Myocyte (in vitro differentiated cells): ENCODE results near the gene CDH4. TPM values are rescaled to one million over a fixed set of nuclear protein-coding genes. Genes with fewer than 3 reads are reported as not detected.

Experiments
- DNase-seq: peaks from one replicate; pipeline ENCODE4 v3.0.0-alpha.2; 2012; ENCODE audit warnings: low read depth
- total RNA-seq: library from RNA; depleted of rRNA; stranded (reverse); fragments of >200 nt; gene quantifications from 2 replicates; pipeline ENCODE4 v1.2.3, GENCODE V29; 2014

Gene CDH4
- total RNA-seq, 1 donor from 2014 or later: 0.45 TPM

DNA sequence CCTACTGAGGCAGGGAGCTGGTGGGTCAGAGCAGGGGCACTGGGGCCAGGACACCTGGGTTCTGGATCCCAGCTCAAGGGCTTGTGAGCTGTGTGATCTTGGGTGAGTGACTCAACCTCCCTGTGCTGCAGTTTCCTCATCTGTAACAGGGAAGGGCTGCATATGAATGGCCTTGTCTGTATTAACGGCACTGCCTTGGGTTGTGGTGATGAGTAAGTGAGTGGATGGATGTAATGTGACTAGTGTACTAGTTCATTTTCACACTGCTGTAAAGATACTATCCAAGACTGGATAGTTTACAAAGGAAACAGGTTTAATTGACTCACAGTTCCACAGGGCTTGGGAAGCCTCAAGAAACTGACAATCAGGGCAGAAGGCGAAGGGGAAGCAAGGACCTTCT lies 580.1 kb downstream of the CDH4 start:
- no peak for DNase-seq

DNA sequence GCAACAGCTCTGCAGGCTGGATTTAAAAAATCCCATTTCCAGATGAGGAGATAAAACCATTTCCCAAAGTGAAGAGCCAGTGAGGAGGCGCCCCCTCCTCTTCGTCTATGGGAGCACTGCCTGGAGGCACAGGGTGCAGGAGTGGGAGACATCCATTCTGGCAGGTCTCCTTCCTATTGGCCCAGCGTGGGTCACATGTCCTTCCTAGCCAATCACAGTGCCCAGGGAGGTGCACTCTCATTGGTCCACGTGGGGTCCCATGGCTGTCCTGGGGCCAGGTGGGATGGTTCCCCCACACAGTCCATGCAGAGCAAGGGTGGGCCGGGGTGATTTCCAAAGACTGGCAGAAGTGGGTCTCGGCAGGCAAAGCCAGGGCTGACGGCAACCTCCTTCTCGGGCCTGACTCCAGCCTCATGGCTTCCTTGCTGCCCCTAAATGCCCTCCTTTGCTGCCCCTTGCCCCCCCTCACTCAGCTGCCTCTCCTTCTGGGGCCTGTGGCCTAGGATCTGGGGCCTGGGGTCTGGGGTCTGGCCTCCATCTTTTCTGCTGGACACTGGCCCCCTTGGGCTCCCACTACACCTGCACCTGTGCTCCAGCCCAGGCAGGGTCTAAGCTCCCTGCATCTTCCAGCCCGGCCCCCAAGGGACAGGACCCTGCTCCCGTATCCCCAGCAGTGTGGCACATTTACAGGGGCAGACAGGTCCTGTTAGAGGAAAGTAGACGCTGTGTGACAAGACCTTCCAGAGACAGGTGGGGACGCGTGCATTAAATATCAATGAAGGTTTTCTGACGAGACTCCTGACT lies 581.9 kb downstream of the CDH4 start:
- DNase-seq: no peak

DNA sequence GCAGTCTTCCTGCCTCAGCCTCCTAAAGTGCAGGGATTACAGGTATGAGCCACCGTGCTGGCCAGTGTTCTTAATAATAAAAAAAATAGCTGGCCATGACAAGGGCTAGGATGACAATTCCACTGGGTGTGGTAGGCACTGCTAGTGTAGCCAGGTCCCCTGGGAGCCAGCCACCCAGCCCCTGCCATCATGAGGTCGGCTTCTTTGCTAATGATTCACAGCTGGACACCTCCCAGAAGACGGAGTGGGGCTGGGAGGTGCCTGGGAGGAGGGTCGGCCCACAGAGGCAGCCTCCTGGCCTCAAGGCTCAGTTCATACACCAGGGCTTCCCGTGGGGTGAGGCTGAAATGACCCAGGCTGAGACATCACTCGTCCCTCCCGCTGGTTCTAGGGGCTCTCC lies 583.2 kb downstream of the CDH4 start:
- DNase-seq: no peak

DNA sequence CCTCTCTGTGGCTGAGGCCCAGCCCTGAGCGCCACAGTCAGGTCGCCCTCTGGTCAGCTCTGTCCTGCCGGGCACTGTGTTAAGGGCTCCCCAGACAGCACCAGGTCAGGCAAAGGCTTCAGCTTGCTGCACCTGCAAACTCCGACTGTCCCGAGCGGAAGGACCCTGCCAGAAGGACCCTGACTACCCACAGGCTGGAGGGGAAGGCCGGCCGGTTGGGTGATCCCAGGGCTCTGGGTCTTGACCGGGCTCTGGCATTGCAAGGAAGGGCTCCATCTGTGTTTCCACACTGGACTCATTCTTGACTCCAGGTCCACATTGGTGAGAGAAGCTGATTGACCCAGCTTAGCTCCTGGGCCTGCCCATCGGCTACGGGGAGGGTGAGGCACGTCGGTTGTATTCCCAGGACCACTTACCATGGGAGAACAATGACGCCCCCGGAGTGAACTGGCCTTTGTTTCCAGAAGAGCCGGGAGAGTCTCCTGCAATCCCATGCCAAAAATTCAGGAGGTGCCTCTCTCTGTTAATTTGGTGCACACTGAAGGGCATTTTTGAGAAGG lies 583.8 kb downstream of the CDH4 start:
- no peak for DNase-seq

DNA sequence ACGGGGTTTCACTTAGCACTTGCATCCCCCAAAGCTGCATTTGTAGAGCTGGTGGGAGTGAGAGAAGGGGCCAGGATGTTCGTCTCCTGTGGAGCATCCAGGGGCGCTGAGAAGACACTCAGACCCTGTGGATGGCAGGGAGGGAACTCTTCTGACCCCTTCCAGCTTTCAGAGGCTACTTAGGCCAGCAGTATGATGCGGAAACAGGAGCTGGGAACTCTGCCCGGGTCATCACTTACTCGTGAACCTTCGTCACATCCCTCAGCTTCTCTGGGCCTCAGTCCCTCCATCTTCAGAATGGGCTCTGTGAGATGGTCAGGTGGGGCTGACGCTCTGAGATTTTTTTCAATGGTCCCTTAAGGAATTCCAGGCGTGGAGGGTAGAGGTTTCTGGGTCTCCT lies 585.1 kb downstream of the CDH4 start:
- DNase-seq: no peak

DNA sequence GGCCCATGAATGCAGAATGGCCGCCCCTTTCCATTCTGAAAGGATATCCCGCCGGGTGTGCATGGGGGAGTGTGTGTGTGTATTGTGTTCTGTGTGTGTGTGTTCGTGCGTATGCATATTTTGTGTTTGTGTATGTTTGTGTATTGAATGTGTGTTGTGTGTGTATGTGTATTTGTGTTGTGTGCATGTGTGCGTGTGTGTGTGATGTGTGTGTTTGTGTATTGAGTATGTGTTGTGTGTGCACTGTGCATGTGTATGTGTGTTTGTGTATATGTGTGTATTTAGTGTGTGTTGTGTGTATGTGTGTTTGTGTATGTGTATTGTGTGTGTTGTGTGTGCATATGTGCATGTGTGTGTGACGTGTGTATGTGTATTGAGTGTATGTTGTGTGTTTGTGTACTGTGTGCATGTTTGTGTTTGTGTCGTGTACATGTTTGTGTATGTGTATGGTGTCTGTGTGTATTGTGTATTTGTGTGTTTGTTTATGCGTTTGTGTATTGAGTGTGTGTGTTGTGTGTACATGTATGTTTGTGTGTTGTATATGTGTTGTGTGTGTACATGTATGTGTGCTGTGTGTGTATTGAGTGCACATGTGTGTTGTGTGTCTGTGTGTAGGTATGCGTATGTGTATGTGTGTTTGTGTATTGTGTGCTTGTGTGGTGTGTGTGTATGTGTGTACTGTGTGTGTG lies 587.3 kb downstream of the CDH4 start:
- DNase-seq: no peak

DNA sequence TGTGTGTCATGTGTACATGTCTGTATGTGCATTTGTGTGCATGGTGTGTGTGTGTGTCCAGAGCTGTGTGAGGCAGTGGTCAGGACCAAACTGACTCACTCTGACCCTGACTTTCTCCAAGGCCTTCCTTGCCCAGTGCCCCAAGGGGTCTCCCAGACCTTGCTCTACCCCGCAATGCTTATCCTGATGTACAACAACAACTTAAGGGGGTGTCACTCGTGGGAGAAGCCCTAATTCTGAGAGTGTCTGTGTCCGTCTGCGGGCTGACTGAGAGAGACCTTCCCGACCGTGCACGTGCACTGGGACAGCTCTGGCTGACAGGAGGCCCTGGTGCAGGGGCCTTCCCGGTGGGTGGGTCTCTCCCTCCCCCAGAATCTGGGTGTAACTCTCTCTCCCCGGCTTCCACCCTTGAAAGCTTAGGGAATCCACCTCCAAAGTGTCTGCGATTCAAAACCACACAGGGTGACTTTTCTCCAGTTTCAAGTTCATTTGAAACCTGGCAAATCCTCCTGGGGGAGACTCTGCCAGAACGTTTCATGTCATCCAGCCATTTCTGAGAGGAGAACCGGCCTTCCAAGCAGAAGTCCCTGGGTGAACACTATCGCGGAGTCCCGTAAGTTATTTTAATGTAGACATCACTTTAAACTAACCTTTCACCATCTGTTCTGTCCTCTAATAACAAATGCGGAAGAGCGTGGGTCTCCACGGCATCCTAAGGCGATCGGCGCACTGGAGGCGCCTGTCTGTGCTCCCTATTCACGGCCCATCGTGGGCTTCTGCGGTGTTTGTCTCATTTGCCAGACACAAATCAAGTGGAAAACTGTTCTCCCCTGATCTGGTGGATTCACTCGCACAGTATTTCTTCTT lies 588.1 kb downstream of the CDH4 start:
- no peak for DNase-seq

DNA sequence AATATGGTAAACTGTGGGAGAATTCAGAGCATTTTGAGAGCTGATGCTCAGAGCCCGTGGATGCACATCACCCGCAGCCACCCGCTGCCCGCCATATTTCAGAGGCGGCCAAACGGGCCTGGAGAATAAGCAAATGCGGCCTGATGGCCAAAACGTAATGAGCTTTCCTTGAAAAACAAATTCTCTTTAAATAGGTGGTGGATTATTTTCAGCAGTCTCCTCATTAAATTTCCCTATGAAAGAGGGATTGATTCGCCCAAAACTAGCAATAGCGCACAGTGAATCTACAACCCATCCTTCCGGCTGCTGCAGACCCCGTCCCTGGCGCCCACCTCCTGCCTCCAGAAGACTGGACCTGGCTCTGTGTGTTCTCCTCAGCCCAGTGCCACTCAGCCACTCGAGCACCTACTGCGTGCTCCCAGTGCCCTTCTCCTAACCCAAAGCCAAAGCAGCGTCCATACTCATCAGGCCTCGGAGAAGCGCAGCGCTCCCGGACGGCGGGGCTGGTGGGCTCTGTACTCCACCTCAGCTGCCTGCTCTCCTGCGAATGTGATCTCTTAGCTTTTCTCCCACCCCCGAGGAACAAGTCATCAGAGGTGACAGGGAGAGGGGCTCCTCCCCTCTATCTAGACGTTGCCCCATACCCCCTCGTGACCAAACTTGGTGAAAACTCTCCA lies 588.9 kb downstream of the CDH4 start:
- no peak for DNase-seq

DNA sequence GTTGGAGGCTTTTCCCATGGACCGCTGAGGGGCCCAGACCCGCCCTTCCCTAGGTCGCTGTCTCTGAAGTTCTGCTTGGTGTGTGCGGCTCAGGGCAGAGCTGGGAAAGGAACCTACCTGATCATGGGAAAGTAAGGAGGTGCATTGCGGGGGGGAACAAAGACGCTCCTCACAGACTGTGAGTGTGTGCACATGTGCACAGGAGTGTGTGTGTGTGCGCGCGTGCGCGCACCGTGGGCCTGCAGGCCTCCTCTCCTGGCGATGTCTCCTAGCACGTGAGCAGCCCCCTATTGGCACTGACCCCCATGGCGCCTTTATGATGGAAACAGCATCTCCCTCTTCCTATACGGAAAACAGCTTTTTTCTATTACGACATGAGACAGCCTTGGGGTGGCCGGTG lies 589.5 kb downstream of the CDH4 start:
- no peak for DNase-seq

DNA sequence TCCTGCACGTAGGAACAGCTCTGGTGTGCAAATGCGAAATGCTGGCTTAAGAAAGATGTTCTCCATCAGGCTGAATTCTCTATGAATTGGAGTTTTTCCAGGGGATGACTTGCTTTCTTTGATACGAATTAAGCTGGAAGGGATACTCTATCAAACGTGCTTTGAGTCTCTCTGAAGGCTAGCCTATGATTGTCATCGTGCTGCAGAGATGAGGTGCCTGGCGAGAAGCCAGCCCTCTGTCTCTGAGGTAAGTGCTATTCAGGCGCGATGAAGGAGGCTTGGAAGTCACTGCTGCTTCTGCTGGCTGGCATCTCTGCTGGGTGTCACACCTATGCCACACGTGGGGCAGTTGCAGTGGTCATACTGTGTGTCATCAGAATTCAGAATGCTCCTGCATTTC lies 589.9 kb downstream of the CDH4 start:
- DNase-seq: no peak

DNA sequence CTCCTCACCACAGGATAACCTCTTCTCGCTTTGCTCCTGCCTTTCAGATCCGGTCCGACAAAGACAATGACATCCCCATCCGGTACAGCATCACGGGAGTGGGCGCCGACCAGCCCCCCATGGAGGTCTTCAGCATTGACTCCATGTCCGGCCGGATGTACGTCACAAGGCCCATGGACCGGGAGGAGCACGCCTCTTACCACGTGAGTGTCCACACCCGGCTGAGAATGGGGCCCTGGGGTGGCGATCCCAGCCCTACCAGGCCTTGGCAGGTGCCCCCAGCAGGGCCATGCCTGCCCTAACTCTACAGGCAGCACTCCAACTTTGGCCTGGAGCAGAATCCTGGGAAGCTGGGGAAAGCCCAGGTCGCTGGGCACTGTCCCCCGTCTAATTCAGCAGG lies 592.6 kb downstream of the CDH4 start:
- DNase-seq: no peak

DNA sequence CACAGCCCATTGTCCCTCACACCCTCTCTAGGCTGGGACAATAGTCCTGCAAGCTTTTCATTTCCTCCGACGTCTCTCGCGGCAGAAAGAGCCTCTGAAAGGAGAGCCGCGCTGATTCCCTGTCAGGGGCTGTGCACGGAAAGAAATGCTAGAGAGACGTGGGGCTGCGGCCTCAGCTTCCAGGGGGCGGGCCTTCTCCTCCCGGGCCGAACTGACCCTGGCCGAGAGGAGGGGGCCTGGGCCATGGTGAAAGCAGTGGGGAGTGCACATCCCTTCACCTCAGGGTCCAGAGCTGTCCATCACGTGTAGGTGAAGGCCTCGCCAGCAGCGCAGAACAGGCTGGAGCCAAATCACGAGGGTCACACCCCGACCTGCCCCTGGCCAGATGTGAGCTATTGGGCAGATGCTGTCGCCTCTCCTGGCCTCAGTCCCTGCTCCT lies 593.2 kb downstream of the CDH4 start:
- no peak for DNase-seq

DNA sequence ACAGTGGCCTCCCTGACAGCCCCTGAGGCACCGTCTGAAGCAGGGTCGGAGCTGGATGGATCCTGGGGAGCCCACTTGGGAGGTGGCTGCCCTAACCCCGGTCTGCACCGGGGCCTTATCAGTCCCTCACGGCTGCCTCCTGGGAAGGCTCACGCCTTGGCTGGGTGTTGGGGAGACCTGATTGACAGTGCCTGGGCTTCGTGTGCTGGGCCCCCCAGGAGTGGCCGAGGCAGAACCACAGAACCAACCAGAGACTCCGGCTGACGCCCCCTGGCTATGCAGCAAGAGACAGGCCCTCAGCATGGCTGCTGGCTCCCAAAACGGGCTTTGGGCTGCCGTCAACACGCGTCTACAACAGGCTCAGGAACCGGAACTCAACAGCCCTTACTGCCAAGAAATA lies 594.0 kb downstream of the CDH4 start:
- no peak for DNase-seq

DNA sequence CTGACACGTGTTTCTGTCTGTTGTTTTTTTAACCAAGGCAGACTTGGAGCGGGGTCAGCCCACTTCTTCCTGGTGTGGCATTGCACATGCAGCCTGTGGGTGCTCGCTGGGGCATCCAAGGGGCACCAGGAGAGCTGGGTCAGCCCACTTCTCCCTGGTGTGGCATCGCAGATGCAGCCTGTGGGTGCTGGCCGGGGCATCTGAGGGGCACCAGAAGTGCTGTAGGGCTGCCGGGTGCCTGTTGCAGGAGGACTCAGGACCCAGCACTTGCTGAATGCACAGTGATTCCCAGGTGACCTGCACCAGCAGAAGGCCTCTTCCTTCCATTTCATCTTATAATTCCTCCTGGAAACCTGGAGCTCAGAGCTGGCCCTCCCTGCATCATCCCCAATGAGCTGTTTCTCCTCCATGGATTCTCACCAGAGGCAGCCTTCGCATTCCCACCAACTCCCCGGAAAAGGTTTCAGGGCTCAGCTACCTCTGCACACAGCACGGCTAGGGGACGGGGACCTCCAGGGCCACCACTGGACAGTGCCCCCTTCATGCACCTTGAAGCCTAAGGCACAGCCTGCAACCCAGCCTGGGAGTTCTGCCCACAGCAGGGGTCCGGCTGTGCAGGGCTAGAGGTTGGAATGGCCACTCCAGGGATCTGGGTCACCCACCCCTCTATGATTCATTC lies 594.8 kb downstream of the CDH4 start:
- DNase-seq: no peak

DNA sequence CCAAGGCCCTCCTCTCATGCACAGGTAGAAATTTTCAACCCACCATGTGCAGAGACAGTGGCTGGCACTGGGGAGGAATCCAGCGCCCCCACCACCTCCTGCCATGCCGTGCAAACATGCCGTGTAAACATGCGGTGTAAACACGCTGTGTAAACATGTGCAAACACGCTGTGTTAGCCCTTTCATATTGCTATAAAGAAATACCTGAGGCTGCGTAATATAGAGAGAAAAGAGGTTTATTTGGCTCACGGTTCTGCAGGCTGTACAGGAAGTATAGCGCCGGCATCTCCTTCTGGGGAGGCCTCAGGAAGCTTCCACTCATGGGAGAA lies 595.3 kb downstream of the CDH4 start:
- DNase-seq: no peak

DNA sequence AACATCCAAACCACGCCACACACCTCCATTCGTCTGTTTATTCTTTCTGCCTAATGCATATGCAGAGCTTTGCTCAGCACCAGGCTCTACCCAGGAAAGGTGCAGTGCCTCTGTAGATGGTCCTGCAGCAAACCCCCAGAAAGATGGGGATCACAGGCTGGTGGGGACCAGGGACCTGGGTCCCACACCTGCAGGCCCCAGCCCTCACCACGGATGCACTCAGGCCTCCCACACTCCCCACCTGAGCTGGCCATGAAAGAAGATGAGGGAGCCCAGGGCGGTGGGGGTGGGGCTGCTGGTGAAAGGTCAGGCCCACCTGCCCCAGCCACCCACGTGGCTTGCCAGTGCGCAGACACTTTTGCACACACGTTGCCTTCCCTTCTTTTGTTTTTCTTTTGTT lies 595.9 kb downstream of the CDH4 start:
- no peak for DNase-seq

DNA sequence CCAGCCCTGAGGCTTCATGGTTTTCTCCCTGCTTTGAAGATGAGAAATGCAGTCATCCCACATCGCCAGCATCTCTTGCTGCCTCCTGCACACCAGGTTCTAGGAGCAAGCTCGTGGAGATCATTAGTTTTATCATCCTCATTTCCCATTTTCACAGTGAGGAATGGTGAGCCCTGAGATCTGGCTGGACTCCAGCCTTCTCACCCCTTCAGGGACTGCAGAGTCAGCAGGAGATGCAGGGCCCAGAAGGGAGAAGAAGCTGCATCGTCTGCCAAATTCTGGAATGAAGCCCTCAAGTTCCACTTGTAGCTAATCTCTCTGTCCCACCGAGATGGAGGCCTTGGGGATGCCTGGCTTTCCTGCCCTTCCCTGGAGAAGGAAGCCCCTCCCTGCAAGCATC lies 596.8 kb downstream of the CDH4 start:
- no peak for DNase-seq

DNA sequence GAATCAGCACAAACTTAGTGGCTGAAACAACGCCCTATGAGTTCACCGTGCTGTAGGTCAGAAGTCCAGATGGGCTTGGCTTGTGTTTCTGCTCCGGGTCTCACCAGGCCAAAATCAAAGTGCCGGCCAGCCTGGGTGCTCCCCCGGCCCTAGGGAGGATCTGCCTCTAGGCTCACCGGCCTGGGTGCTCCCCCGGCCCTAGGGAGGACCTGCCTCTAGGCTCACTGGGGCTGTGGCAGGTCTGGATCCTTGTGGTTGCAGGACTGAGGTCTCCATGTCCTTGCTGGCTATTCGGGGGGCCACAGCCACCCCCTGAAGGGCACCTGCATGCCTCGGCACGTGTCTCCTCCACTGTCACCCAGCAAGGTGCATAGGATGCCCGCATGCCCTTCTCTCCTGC lies 597.3 kb downstream of the CDH4 start:
- DNase-seq: no peak

DNA sequence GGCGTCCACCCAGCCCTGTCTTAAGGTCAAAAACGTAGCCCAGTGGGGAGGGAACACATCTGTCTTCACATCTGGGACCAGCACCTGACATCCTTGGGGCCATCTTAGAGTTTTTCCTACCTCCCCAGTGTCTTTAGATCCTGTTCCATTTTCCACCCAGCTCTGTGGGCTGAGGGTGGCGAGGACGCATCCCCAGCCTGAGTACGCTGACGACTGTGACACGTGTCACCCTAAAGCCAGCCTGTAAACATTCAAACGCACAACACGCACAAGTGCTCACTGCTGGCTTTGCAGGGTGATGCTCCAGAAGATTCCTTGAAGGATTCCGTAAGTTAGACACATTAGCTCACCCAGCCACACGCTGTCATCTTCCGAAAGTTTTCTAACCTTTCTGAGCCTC lies 597.8 kb downstream of the CDH4 start:
- DNase-seq: no peak

DNA sequence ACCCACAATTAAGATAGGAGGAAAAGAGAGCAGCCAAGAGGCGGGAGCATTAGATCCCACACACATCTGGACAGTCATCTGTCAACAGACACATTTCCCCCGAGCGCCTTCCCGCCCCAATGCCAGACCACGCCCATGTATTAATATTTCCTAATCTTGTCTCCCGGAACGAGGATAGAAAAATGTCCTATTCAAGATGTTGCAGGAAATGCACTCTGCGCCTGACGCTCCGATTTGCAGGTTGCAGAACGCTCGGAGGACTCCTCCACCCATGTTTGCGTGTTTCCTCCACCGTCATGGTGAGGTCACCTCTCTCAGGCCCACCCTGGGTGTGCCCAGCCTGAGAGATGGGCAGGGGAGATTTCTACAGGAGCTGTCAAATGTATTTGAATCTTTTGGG lies 598.4 kb downstream of the CDH4 start:
- DNase-seq: no peak
